PC-9 (cell line): ENCODE results near the gene CPAMD8. TPM values are rescaled to one million over a fixed set of nuclear protein-coding genes. Genes with fewer than 3 reads are reported as not detected.

Experiments
- BruUV-seq: library from RNA; stranded (reverse); fragments of 400-500 nt; replicated peaks from 2 replicates; lab custom pipeline; 2021; lab: Mats Ljungman, UMichigan
- CTCF ChIA-PET: fragments of 300-600 bp; sonication (Branson Sonifier 250); formaldehyde crosslinking; loops from one replicate; lab custom pipeline; 2022; ENCODE audit warnings: antibody characterized with exemption; lab: Charles Lee
- POLR2A ChIA-PET: fragments of 300-600 bp; sonication (Branson Sonifier 250); formaldehyde crosslinking; loops from one replicate; lab custom pipeline; 2022; ENCODE audit warnings: antibody characterized with exemption; ENCODE audit not compliant: unreplicated experiment; lab: Charles Lee
- DNase-seq, 2 experiments: peaks; one replicate each; pipeline versions ENCODE4 v3.0.0 to v3.0.0-alpha.2; 2015 to 2022; ENCODE audit warnings: mixed read lengths in 1 of 2
- H2AFZ ChIP-seq: fragments of 200-600 bp; sonication (generic); 2 replicates; pipeline ENCODE4 v1.8.1; 2017; ENCODE audit warnings: antibody characterized with exemption
- H3F3A ChIP-seq: fragments of 200-600 bp; sonication (generic); 2 replicates; pipeline ENCODE4 v1.8.1; 2017; ENCODE audit warnings: antibody characterized with exemption, mild to moderate bottlenecking, low read depth; ENCODE audit not compliant: insufficient read depth
- H3K27ac ChIP-seq: fragments of 200-600 bp; sonication (generic); 2 replicates; pipeline ENCODE4 v1.6.1; 2016; ENCODE audit warnings: mixed run types
- H3K27me3 ChIP-seq: fragments of 200-600 bp; sonication (generic); 2 replicates; pipeline ENCODE4 v1.6.1; 2016; ENCODE audit warnings: low read depth, mixed run types; ENCODE audit not compliant: insufficient read depth
- H3K36me3 ChIP-seq: fragments of 200-600 bp; sonication (generic); 2 replicates; pipeline ENCODE4 v1.6.1; 2016; ENCODE audit warnings: low read depth, mixed run types
- H3K4me1 ChIP-seq: fragments of 200-600 bp; sonication (generic); replicated peaks from 2 replicates; pipeline ENCODE4 v1.6.1; 2016; ENCODE audit warnings: mixed run types; ENCODE audit not compliant: insufficient read depth
- H3K4me2 ChIP-seq: fragments of 200-600 bp; sonication (generic); 2 replicates; pipeline ENCODE4 v1.6.1; 2017; ENCODE audit warnings: mixed run types
- H3K4me3 ChIP-seq: fragments of 200-600 bp; sonication (generic); 2 replicates; pipeline ENCODE4 v1.6.1; 2016; ENCODE audit warnings: mixed run types
- H3K79me2 ChIP-seq: fragments of 200-600 bp; sonication (generic); 2 replicates; pipeline ENCODE4 v1.6.1; 2017; ENCODE audit warnings: low read depth, mixed run types
- H3K9me2 ChIP-seq: fragments of 200-600 bp; sonication (generic); 2 replicates; pipeline ENCODE4 v1.8.1; 2017; ENCODE audit warnings: mild to moderate bottlenecking; ENCODE audit not compliant: insufficient read depth
- H3K9me3 ChIP-seq: fragments of 200-600 bp; sonication (generic); 2 replicates; pipeline ENCODE4 v1.8.1; 2016; ENCODE audit warnings: low read depth; ENCODE audit not compliant: insufficient read depth
- H4K20me1 ChIP-seq: fragments of 200-600 bp; sonication (generic); 2 replicates; pipeline ENCODE4 v1.8.1; 2017; ENCODE audit not compliant: insufficient read depth
- EZH2 ChIP-seq: fragments of 200-600 bp; sonication (generic); IDR thresholded peaks from 2 replicates; pipeline ENCODE4 v1.8.0; 2017; ENCODE audit warnings: antibody characterized with exemption, low read depth
- intact Hi-C: fragments of 100-400 bp; cut with micrococcal nuclease; formaldehyde crosslinking; loops from one replicate; pipeline ENCODE4 v1.10.0; 2022; ENCODE audit not compliant: unreplicated experiment
- total RNA-seq: library from RNA; stranded (reverse); gene quantifications from 2 replicates; pipeline ENCODE4 v1.2.3, GENCODE V29; 2021
- TF ChIP-seq, protein P1 (sequence below): fragments of 200-600 bp; sonication (generic); conservative IDR thresholded peaks from 2 replicates; pipeline ENCODE4 v1.6.1; 2017; ENCODE audit warnings: mixed run types, antibody characterized with exemption, mild to moderate bottlenecking, moderate library complexity

CPAMD8 gene
- total RNA-seq, 1 experiment from 2014 or later, result 25.8 TPM

DNA sequence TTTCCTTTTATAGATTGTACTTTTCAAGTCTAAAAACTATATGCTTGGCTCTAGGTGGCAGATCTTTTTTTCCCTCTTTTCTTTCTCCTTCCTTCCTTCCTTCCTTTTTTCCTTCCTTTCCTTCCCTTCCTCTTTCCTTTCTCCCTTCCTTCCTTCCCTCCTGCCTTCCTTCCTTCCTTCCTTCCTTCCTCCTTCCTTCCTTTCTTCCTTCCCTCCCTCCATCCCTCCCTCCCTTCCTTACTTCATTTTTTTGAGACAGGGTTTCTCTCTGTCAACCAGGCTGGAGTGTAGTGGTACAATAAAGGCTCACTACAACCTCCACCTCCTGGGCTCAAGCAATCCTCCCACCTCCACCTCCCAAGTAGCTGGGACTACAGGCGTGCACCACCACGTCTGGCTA, 89.7 kb downstream of the CPAMD8 start:
- no peaks in the 10 kb centered on the region for H3K27me3 ChIP-seq
- H3K79me2 ChIP-seq, result no peaks in the 10 kb centered on the region
- H4K20me1 ChIP-seq, result no peaks in the 10 kb centered on the region
- DNase-seq, result no peak
- no peaks in the 10 kb centered on the region for H3F3A ChIP-seq
- peaks cover 18% of the 10 kb centered on the region for H3K36me3 ChIP-seq
- no peak overlapping the region for H3K4me3 ChIP-seq
- no peak overlapping the region for H2AFZ ChIP-seq
- H3K27ac ChIP-seq, result no peak overlapping the region
- ChIA-PET CTCF (interaction anchor here (0.7 kb wide), 1 partner anchor 142 kb away, joined by 20 read pairs; no protein-coding TSS in a partner anchor), POLR2A (no interaction called here)
- H3K9me3 ChIP-seq, result peaks cover 22% of the 10 kb centered on the region
- H3K9me2 ChIP-seq, result no peaks in the 10 kb centered on the region
- BruUV-seq, result no TSS peak
- no peaks in the 10 kb centered on the region for H3K4me1 ChIP-seq
- no peak overlapping the region for H3K4me2 ChIP-seq
- intact Hi-C loops, result no loop called here
- TF ChIP-seq, protein P1, sequence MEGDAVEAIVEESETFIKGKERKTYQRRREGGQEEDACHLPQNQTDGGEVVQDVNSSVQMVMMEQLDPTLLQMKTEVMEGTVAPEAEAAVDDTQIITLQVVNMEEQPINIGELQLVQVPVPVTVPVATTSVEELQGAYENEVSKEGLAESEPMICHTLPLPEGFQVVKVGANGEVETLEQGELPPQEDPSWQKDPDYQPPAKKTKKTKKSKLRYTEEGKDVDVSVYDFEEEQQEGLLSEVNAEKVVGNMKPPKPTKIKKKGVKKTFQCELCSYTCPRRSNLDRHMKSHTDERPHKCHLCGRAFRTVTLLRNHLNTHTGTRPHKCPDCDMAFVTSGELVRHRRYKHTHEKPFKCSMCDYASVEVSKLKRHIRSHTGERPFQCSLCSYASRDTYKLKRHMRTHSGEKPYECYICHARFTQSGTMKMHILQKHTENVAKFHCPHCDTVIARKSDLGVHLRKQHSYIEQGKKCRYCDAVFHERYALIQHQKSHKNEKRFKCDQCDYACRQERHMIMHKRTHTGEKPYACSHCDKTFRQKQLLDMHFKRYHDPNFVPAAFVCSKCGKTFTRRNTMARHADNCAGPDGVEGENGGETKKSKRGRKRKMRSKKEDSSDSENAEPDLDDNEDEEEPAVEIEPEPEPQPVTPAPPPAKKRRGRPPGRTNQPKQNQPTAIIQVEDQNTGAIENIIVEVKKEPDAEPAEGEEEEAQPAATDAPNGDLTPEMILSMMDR, result no peak
- no peak for TF ChIP-seq EZH2

DNA sequence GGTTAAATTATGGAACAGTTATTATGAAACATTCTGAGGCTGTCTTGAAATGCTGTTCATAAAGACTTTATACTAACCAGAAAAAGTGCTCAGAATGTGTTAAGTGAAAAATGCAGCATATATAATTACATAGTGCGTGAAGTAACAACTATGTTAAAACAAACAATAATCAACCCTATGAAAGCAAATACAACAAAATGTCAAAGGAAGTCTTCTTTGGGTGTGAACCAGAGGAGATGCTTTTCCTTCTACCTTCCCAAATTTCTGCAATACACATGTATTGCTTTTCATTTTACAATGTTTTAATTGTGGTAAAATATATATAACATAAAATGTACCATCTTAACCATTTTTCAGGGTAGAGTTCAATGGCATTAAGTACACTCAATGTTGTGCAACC, 92.1 kb downstream of the CPAMD8 start:
- H3K4me2 ChIP-seq, result no peak overlapping the region
- ChIA-PET POLR2A (no interaction called here), CTCF (no interaction called here)
- no peak overlapping the region for H3K4me3 ChIP-seq
- peaks cover 18% of the 10 kb centered on the region for H3K36me3 ChIP-seq
- no peaks in the 10 kb centered on the region for H3K9me2 ChIP-seq
- no peak overlapping the region for H2AFZ ChIP-seq
- intact Hi-C loops, result no loop called here
- H4K20me1 ChIP-seq, result no peaks in the 10 kb centered on the region
- H3K9me3 ChIP-seq, result peaks cover 22% of the 10 kb centered on the region
- TF ChIP-seq EZH2, result no peak
- TF ChIP-seq, protein P1, result no peak
- H3K4me1 ChIP-seq, result no peaks in the 10 kb centered on the region
- no peak for DNase-seq
- no peaks in the 10 kb centered on the region for H3K79me2 ChIP-seq
- no peaks in the 10 kb centered on the region for H3K27me3 ChIP-seq
- H3K27ac ChIP-seq, result no peak overlapping the region
- no peaks in the 10 kb centered on the region for H3F3A ChIP-seq
- BruUV-seq, result no TSS peak

DNA sequence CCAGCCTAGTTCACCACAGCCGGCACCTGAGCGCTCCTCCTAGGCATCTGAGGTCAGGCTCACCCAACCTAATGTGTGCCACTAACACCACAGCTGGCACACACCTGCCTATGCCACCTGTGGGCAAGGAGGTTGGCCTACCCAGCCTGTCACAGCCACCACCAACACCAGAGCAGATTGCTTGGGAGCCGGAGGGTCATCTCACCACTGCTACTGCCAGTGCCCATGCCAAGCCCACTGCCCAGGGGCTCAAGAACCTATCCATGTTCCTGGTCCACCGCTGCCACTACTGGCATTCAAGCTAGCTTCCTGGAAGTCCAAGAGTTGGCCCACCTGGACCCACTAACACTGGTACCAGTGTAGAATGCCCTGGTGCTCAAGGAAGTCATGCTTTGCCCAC, 95.3 kb downstream of the CPAMD8 start:
- H3K79me2 ChIP-seq, result no peaks in the 10 kb centered on the region
- ChIA-PET POLR2A (no interaction called here), CTCF (no interaction called here)
- H3K36me3 ChIP-seq, result peaks cover 18% of the 10 kb centered on the region
- H3K4me1 ChIP-seq, result no peaks in the 10 kb centered on the region
- no TSS peak for BruUV-seq
- no peak overlapping the region for H3K4me2 ChIP-seq
- DNase-seq, result peak in 1 of 2 experiments; percentile 20
- H4K20me1 ChIP-seq, result no peaks in the 10 kb centered on the region
- no peak overlapping the region for H3K4me3 ChIP-seq
- no peaks in the 10 kb centered on the region for H3K9me2 ChIP-seq
- no peaks in the 10 kb centered on the region for H3F3A ChIP-seq
- TF ChIP-seq, protein P1, result no peak
- no peak for TF ChIP-seq EZH2
- H3K27ac ChIP-seq, result no peak overlapping the region
- no peaks in the 10 kb centered on the region for H3K27me3 ChIP-seq
- peaks cover 22% of the 10 kb centered on the region for H3K9me3 ChIP-seq
- intact Hi-C loops, result no loop called here
- H2AFZ ChIP-seq, result no peak overlapping the region
